Activated T-cell treated with anti-CD3 and anti-CD28 coated beads for 1 hour (primary cell): ENCODE measurements around the gene HIPK4.
"Not testable (repeated sequence)": the region's sequence is repeated elsewhere in the genome, so short reads cannot be mapped to it uniquely, and the experiment has no call there.

ENCODE experiments used
- DNase-seq: peaks from one replicate; pipeline ENCODE4 v3.0.0-alpha.2; 2020; ENCODE audit warnings: low read depth

The HIPK4 gene

GRCh38 chr19:40336601-40336900 is 53.4 kb downstream of the HIPK4 start:
- DNase-seq: no peak

DNA sequence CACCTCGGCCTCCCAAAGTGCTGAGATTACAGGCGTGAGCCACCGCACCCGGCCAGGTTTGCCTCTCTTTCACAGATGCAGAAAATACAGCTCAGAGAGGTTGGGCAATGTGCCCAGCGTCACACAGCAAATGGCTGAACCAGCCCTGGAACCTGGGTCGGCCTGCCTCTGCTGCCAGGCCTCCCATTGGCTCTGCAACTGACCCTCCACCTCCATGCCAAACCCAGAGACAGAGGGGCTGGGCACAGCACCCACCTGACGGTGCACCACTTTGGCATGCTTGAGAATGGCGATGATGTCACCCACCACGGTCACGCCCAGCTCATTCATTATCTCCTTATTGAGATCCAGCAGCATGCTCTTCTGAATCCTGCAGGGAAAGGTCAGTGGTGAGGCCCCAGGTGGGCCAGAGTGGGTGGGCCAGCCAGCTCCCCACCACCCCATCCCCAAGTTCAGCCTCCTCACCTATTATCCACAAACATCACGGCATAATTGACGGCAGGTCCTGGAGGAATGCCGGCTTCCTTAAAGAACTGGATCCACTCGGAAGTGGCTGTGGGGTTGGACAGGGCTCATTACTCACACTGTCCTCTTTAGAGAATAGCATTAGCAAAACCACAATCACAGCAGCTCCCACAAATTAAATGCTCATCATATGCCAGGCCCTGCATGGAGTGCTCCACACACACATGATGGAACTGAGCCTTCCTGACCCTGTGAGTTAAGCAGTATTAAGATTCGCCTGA is 54.0 kb downstream of the HIPK4 start:
- no peak for DNase-seq

DNA sequence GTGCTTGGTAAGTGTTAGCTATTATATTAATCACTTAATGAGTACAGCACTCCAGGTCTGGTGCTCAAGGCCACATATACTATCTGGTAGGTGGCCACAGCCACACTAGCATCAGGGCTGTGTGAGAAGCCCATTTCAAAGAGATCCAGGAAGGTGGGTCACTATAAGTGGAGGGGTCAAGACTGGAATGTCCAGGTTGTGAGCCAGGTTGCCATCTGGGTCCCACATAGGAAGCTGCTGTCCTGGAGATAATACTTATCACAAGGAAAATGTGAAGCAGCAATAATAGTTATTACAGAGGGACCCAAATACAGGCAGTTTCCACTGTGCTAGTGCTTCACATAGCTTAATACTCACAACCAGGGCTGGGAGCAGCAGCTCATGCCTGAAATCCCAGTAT is 54.9 kb downstream of the HIPK4 start:
- no peak for DNase-seq

- DNase-seq: not testable (repeated sequence)
These were observed 56.9 kb downstream of the HIPK4 start for GRCh38 chr19:40333083-40333482.

- DNase-seq: no peak
These were observed 57.3 kb downstream of the HIPK4 start for GRCh38 chr19:40332669-40333068.

- no peak for DNase-seq
These were observed 58.9 kb downstream of the HIPK4 start for GRCh38 chr19:40331052-40331451.
